Neural progenitor cell (in vitro differentiated cells): ENCODE data around the gene CNOT4.

Experiments used
- EZH2phosphoT487 ChIP-seq: fragments of 200-600 bp; sonication (generic); IDR thresholded peaks from 2 replicates; pipeline ENCODE4 v1.6.1; 2017; ENCODE audit warnings: antibody characterized with exemption
- TF ChIP-seq, protein P1 (sequence below): fragments of 200-600 bp; sonication (generic); IDR thresholded peaks from 2 replicates; pipeline ENCODE4 v1.5.1; 2017; ENCODE audit warnings: antibody characterized with exemption, mild to moderate bottlenecking

- TF ChIP-seq, protein P1, sequence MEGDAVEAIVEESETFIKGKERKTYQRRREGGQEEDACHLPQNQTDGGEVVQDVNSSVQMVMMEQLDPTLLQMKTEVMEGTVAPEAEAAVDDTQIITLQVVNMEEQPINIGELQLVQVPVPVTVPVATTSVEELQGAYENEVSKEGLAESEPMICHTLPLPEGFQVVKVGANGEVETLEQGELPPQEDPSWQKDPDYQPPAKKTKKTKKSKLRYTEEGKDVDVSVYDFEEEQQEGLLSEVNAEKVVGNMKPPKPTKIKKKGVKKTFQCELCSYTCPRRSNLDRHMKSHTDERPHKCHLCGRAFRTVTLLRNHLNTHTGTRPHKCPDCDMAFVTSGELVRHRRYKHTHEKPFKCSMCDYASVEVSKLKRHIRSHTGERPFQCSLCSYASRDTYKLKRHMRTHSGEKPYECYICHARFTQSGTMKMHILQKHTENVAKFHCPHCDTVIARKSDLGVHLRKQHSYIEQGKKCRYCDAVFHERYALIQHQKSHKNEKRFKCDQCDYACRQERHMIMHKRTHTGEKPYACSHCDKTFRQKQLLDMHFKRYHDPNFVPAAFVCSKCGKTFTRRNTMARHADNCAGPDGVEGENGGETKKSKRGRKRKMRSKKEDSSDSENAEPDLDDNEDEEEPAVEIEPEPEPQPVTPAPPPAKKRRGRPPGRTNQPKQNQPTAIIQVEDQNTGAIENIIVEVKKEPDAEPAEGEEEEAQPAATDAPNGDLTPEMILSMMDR, result peak; percentile 37
- TF ChIP-seq EZH2phosphoT487, result no peak
Measured at GRCh38 chr7:135361788-135362187, 148.1 kb downstream of the CNOT4 start.
